Suprapubic skin (tissue), 3 donors: Measurements from ENCODE around the gene LRCOL1.

Experiments used
- CTCF ChIP-seq, 2 donors: fragments of 200-600 bp in 1 of 2; fragments of 450-650 bp in 1 of 2; sonication (generic) in 1 of 2; IDR thresholded peaks; one replicate each; pipeline ENCODE4 v1.5.1; 2016 to 2019; ENCODE audit warnings: antibody characterized with exemption in 2 of 2, mild to moderate bottlenecking in 1 of 2, moderate library complexity in 1 of 2
- POLR2A ChIP-seq, 2 donors: fragments of 450-650 bp; IDR thresholded peaks; one replicate each; pipeline ENCODE4 v1.6.1; 2017; ENCODE audit warnings: antibody characterized with exemption in 2 of 2, mild to moderate bottlenecking in 2 of 2, moderate library complexity in 2 of 2

DNA sequence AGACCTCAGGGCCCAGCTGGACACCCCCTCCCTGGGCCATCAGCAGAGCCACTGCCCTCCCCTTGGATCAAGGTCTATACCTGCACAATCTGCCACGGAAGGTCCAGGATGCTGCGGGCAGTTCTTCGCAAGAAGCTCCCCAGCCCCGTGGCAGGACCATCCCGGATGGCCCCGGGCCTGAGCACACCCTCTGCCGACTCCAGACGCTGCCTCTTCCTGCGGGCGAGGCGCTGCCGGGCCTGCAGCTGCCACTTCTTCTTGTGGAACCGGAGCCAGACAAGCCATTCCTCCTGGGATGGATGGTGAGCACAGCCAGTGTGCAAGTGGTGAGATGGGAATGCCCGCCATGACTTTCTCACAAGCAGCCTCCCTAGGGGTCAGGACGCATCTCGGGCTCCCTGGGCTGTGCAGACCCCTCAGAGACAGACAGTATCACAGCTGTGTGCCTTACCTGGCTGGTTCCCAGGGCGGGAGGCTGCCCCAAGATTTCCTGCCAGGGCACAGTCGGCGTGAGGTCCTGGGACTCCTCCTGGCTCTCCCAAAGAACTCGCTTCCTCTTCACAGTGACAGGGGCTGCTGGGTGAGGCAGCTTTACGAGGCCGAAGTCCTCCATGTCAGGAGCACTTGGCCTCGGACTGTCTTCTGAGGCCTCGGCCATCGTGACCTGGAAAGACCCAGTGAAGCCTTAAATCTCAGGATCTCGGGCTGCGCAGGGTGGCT, 39.0 kb upstream of the LRCOL1 start:
- TF ChIP-seq CTCF (IDR thresholded peaks at IDR 0.05) (no peak), POLR2A (IDR thresholded peaks at IDR 0.05) (no peak)
